ENCODE measurements around the gene RSPH4A.

- TF ChIP-seq CBX5 (IDR thresholded peaks at IDR 0.05; ENCODE audit: low read depth, low read length) (no peak), CTCF (IDR thresholded peaks at IDR 0.05; ENCODE audit: control extremely low read depth in 1 of 3, insufficient read depth in 1 of 3, low read depth in 1 of 3, low read length in 3 of 3) (no peak), RFX5 (IDR thresholded peaks at IDR 0.05; ENCODE audit: borderline replicate concordance, low read depth, low read length) (no peak), SP4 (IDR thresholded peaks at IDR 0.05; ENCODE audit: low read length) (no peak)
Observed at GRCh38 chr6:116568111-116568510, 48.2 kb upstream of the RSPH4A start.

Measured in H1 (cell line).